A549 (cell line): Measurements from ENCODE around the gene RBM26.

Experiments
- CBX8 ChIP-seq: fragments of 200-600 bp; sonication (generic); IDR thresholded peaks from 2 replicates; pipeline ENCODE4 v1.6.1; 2016
- CTCF ChIP-seq: fragments of >200 bp; sonication (Bioruptor Twin); formaldehyde crosslinking; IDR thresholded peaks from 3 replicates; pipeline ENCODE4 v1.5.1; 2016
- KDM1A ChIP-seq: fragments of 200-600 bp; sonication (generic); IDR thresholded peaks from 2 replicates; pipeline ENCODE4 v1.6.1; 2016; ENCODE audit warnings: low read depth, mild to moderate bottlenecking
- MAFK ChIP-seq: fragments of 450-650 bp; IDR thresholded peaks from 2 replicates; pipeline ENCODE4 v1.6.1; 2014; ENCODE audit not compliant: partially characterized antibody
- POLR2A ChIP-seq: IDR thresholded peaks from 2 replicates; pipeline ENCODE4 v1.6.1; 2012; ENCODE audit warnings: mild to moderate bottlenecking, low read length
- RARB ChIP-seq: fragments of 250-450 bp; sonication (Bioruptor Pico); IDR thresholded peaks from 2 replicates; pipeline ENCODE4 v1.8.0; 2021; ENCODE audit warnings: mild to moderate bottlenecking, moderate library complexity
- RCOR1 ChIP-seq: fragments of 150-350 bp; IDR thresholded peaks from 2 replicates; pipeline ENCODE4 v1.6.1; 2014; ENCODE audit warnings: antibody characterized with exemption, low read length, low read depth
- REST ChIP-seq: fragments of 200-600 bp; sonication (generic); IDR thresholded peaks from 2 replicates; pipeline ENCODE4 v1.6.1; 2016; ENCODE audit warnings: antibody characterized with exemption, mild to moderate bottlenecking, moderate library complexity
- USF2 ChIP-seq: fragments of 450-650 bp; IDR thresholded peaks from 2 replicates; pipeline ENCODE4 v1.6.1; 2014; ENCODE audit warnings: antibody characterized with exemption
- ZC3H11A ChIP-seq: fragments of 450-650 bp; IDR thresholded peaks from 2 replicates; pipeline ENCODE4 v1.6.1; 2014; ENCODE audit warnings: antibody characterized with exemption, mild to moderate bottlenecking

- no peak for TF ChIP-seq KDM1A
- no peak for TF ChIP-seq RARB
- TF ChIP-seq CTCF, result no peak
- no peak for TF ChIP-seq CBX8
- no peak for TF ChIP-seq POLR2A
- no peak for TF ChIP-seq RCOR1
- TF ChIP-seq USF2, result no peak
- TF ChIP-seq MAFK, result no peak
- no peak for TF ChIP-seq ZC3H11A
- TF ChIP-seq REST, result no peak
These were observed 64.9 kb downstream of the RBM26 start for GRCh38 chr13:79341202-79341601.
